ENCODE results near the gene EIPR1. TPM values are rescaled to one million over a fixed set of nuclear protein-coding genes. Genes with fewer than 3 reads are reported as not detected.

EIPR1 gene
- polyA plus RNA-seq, 1 donor (not counting 4 experiments of a cell fraction or from before 2014, with no cell fraction given), result 44.3 TPM

DNA sequence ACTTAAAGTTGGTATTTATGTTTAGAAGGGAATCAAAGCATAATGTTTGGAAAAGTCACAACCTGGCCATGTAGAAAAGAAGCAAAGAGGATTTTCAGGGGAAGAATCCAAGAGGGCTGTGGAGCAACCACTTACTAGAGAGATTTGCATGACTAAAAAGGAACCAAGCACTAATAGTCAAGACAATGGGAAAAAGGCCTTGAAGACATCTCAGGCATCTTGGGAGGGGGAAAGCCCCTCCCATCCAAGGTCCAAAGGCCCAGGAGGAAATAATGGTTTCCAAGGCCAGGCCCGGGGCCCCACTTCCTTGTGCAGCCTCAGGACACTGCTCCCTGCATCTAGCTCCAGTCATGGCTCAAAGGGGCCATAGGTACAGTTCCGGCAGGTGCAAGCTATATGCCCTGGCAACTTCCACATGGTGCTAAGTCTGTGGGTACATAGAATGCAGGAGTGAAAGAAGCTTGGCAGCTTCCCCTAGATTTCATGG is 128.1 kb downstream of the EIPR1 start:
- Histone ChIP-seq H3K36me3 (ENCODE audit: control insufficient read depth in 2 of 2, extremely low read depth in 1 of 2, insufficient read depth in 2 of 2, low read length in 2 of 2) (no peaks in the 10 kb centered on the region), H3K9ac (ENCODE audit: control insufficient read depth, extremely low read depth, insufficient read depth, low read length) (no peak overlapping the region), H3K4me2 (ENCODE audit: control insufficient read depth, extremely low read depth, insufficient read depth, low read depth, low read length) (no peak overlapping the region), H4K20me1 (ENCODE audit: control insufficient read depth, extremely low read depth, insufficient read depth, low read length) (no peaks in the 10 kb centered on the region), H3K9me1 (ENCODE audit: control insufficient read depth, extremely low read depth, insufficient read depth, low read length) (no peaks in the 10 kb centered on the region), H3K4me1 (ENCODE audit: control insufficient read depth, extremely low read depth, insufficient read depth, low read length) (no peaks in the 10 kb centered on the region), H3K27ac (ENCODE audit: control insufficient read depth, insufficient read depth, low read length) (no peak overlapping the region), H3K79me2 (ENCODE audit: control insufficient read depth, insufficient read depth, low read length) (no peaks in the 10 kb centered on the region), H2AFZ (ENCODE audit: control insufficient read depth, low read length) (no peak overlapping the region), H3K4me3 (ENCODE audit: control insufficient read depth in 2 of 3, extremely low read depth in 1 of 3, insufficient read depth in 2 of 3, low read depth in 1 of 3, low read length in 3 of 3) (no peak overlapping the region), H3K9me3 (ENCODE audit: control insufficient read depth, low read depth, low read length) (no peaks in the 10 kb centered on the region), H3K27me3 (ENCODE audit: control insufficient read depth, extremely low read depth, insufficient read depth, low read length) (no peaks in the 10 kb centered on the region)
- FAIRE-seq, result no peak
- dilution Hi-C loops (cut with MboI; ENCODE audit: extremely low pct_ligation_motif_present, low sequenced_read_pairs), result no loop called here
- TF ChIP-seq, protein P1, sequence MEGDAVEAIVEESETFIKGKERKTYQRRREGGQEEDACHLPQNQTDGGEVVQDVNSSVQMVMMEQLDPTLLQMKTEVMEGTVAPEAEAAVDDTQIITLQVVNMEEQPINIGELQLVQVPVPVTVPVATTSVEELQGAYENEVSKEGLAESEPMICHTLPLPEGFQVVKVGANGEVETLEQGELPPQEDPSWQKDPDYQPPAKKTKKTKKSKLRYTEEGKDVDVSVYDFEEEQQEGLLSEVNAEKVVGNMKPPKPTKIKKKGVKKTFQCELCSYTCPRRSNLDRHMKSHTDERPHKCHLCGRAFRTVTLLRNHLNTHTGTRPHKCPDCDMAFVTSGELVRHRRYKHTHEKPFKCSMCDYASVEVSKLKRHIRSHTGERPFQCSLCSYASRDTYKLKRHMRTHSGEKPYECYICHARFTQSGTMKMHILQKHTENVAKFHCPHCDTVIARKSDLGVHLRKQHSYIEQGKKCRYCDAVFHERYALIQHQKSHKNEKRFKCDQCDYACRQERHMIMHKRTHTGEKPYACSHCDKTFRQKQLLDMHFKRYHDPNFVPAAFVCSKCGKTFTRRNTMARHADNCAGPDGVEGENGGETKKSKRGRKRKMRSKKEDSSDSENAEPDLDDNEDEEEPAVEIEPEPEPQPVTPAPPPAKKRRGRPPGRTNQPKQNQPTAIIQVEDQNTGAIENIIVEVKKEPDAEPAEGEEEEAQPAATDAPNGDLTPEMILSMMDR (optimal IDR thresholded peaks at IDR 0.05 in 1 of 3, IDR thresholded peaks at IDR 0.05 in 1 of 3, conservative IDR thresholded peaks at IDR 0.05 in 1 of 3; ENCODE audit: extremely low read depth in 1 of 3, insufficient read depth in 2 of 3, low read length in 3 of 3), result no peak
- no peak for TF ChIP-seq EZH2 (IDR thresholded peaks at IDR 0.05; ENCODE audit: low read length)
- DNase-seq (ENCODE audit: low read depth, low spot score), result no peak

DNA sequence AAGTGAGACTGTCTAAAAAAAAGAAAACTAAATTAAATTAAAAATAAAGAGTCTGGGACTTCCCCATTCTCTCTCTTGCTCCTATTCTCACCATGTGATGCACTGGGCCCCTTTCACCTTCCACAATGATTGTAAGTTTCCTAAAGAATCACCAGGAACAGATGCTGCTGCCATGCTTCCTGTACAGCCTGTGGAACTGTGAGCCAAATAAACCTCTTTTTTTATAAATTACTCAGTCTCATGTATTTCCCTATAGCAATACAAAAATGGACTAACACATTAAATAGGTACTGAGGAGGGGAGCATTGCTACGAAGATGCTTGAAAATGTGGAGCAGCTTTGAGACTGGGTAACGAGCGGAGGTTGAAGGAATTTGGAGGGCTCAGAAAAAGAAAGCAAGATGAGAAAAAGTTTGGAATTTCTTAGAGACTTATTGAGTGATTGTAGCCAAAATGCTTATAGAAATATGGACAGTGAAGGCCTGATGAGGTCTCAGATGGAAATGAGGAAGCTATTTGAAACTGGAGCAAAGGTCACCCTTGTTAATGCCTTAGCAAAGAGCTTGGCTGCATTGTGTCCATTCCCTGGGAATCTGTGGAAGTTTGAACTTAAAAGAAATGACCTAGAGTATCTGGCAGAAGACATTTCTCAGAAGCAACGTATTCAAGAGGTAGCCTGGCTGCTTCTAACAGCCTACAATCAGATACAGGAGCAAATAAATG is 128.7 kb downstream of the EIPR1 start:
- H2AFZ ChIP-seq (ENCODE audit: control insufficient read depth, low read length), result no peak overlapping the region
- H4K20me1 ChIP-seq (ENCODE audit: control insufficient read depth, extremely low read depth, insufficient read depth, low read length), result no peaks in the 10 kb centered on the region
- DNase-seq (ENCODE audit: low read depth, low spot score) (no peak), FAIRE-seq (no peak)
- TF ChIP-seq, protein P1 (optimal IDR thresholded peaks at IDR 0.05 in 1 of 3, IDR thresholded peaks at IDR 0.05 in 1 of 3, conservative IDR thresholded peaks at IDR 0.05 in 1 of 3; ENCODE audit: extremely low read depth in 1 of 3, insufficient read depth in 2 of 3, low read length in 3 of 3), result no peak
- no peak for TF ChIP-seq EZH2 (IDR thresholded peaks at IDR 0.05; ENCODE audit: low read length)
- H3K27me3 ChIP-seq (ENCODE audit: control insufficient read depth, extremely low read depth, insufficient read depth, low read length), result no peaks in the 10 kb centered on the region
- H3K4me3 ChIP-seq (ENCODE audit: control insufficient read depth in 2 of 3, extremely low read depth in 1 of 3, insufficient read depth in 2 of 3, low read depth in 1 of 3, low read length in 3 of 3), result no peak overlapping the region
- H3K4me2 ChIP-seq (ENCODE audit: control insufficient read depth, extremely low read depth, insufficient read depth, low read depth, low read length), result no peak overlapping the region
- dilution Hi-C loops (cut with MboI; ENCODE audit: extremely low pct_ligation_motif_present, low sequenced_read_pairs), result no loop called here
- H3K4me1 ChIP-seq (ENCODE audit: control insufficient read depth, extremely low read depth, insufficient read depth, low read length), result no peaks in the 10 kb centered on the region
- no peaks in the 10 kb centered on the region for H3K9me1 ChIP-seq (ENCODE audit: control insufficient read depth, extremely low read depth, insufficient read depth, low read length)
- no peaks in the 10 kb centered on the region for H3K79me2 ChIP-seq (ENCODE audit: control insufficient read depth, insufficient read depth, low read length)
- no peaks in the 10 kb centered on the region for H3K9me3 ChIP-seq (ENCODE audit: control insufficient read depth, low read depth, low read length)
- H3K27ac ChIP-seq (ENCODE audit: control insufficient read depth, insufficient read depth, low read length), result no peak overlapping the region
- H3K9ac ChIP-seq (ENCODE audit: control insufficient read depth, extremely low read depth, insufficient read depth, low read length), result no peak overlapping the region
- H3K36me3 ChIP-seq (ENCODE audit: control insufficient read depth in 2 of 2, extremely low read depth in 1 of 2, insufficient read depth in 2 of 2, low read length in 2 of 2), result no peaks in the 10 kb centered on the region
